GM12874 (cell line): ENCODE data around the gene MCIDAS.

ENCODE experiments used
- CTCF ChIP-seq: IDR thresholded peaks from 2 replicates; pipeline ENCODE4 v1.5.1; 2011; ENCODE audit warnings: low read depth, mild to moderate bottlenecking, control low read depth, low read length, moderate library complexity; ENCODE audit not compliant: insufficient read depth

The MCIDAS gene

GRCh38 chr5:55187370-55187769 is 39.7 kb downstream of the MCIDAS start:
- TF ChIP-seq CTCF = no peak

GRCh38 chr5:55180016-55180415 is 47.1 kb downstream of the MCIDAS start:
- TF ChIP-seq CTCF = no peak

DNA sequence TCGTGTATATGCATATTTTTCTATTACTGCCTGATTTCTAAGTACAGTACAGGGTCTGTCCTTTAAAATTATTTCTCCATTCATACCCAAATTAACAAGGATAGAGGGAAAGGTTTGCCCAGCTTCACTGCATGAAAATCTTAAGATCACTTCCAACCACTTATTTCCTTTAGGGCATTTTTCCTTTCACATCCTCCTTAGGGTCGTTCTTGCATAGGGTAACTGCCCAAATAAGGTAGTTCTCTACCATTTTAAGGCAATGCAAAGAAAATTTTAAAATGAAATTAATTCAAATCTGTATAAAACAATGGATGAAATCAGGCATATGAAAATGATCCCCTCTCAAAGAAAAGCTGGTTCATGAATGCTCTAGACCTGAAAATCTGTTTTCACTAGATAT is 50.0 kb downstream of the MCIDAS start:
- no peak for TF ChIP-seq CTCF

DNA sequence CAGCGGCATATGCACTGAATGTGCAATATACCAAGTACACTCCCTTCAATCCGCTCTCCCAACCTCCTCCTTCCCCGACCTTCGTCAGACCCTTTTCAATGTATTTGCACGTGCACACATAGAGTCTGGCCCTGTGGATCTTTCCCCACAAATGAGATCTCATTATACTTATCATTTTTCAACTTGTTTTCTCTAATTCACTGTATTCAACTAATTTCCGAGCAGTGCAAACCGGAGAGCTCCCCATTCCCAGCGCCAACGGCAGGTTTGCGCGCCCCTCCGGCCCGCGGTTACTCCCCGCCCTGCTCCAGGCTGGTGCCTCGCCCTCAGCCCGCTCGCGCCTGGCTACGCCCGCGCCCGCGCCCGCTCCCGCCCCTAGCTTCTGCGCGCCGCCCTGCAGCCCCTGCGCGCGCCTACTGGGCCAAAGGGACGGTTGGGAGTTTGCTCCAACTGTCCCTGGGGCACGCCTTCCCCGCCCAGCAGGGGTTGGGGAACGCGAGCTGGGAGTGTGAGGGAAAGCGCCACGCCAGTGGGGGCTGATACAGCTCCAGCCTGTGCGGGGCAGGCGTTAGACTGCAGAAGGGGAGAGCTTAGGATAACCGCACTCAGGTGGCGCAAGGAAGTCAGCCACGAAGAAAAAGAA is 50.8 kb downstream of the MCIDAS start:
- no peak for TF ChIP-seq CTCF

DNA sequence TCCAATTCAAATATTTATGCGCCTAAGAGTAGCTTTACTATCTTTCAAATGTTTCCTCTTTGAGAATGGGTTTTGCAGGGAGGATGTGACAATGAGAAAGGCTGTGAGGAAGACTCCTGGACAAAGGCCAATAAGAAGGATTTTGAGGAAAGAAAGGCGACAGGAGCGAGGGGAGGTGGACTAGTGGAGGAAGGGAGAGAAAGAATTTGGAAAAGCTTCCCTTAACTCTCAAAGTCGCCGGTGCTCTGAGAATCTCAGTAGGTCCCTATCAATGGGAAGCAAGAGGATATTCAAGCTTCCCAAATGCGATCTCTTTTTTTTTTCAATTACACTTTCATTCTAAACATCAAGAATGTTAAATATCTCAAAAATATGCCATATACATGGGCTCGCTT is 51.3 kb downstream of the MCIDAS start:
- TF ChIP-seq CTCF = no peak

DNA sequence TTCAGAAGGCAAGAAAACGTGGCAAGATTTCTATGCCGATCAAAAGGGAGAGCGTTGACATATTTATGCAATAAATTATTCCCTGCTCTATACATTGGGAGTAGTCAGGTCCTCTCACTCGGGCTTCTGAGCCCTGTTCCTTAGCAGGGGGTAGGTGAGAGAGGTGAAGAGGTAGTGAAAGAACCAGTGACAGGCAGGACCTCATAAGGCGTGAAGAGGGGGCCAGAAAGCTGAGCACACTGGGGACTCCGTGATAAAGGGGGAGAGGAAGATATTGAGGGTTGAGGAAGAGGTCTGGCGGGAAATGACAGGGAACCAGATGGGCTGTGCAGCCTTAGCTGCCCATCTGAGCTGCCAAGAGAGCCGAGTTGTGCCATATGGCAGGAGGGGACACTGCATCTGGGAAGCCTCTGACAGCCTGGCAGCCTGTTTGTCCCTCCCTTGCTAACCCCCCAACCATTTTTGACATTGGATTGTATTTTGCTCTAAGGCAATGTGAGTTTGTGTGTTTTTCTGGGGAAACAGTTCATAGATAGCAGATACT is 53.4 kb downstream of the MCIDAS start:
- TF ChIP-seq CTCF = no peak

- no peak for TF ChIP-seq CTCF
These were observed 54.0 kb downstream of the MCIDAS start, which contains the start of gene CDC20B for GRCh38 chr5:55172937-55173686. Gene CDC20B, minus strand, starts transcription at chr5:55173177. Its CDS starts 177 bp downstream, at chr5:55173000.
